GM23338 (cell line): Measurements from ENCODE around the gene CHRNA5. TPM values are rescaled to one million over a fixed set of nuclear protein-coding genes. Genes with fewer than 3 reads are reported as not detected.

Experiments
- ATAC-seq: fragments of 200-7000 bp; cut with Tn5 transposase; 3 replicates; pipeline ENCODE4 v1.9.1; 2020
- DNase-seq: peaks from one replicate; pipeline ENCODE4 v3.0.0-alpha.2; 2015; ENCODE audit warnings: low spot score
- H2AFZ ChIP-seq: fragments of 200-600 bp; sonication (generic); 2 replicates; pipeline ENCODE4 v1.8.0; 2016; ENCODE audit warnings: antibody characterized with exemption, mild to moderate bottlenecking, moderate library complexity
- H3F3A ChIP-seq: fragments of 200-600 bp; sonication (generic); replicated peaks from 2 replicates; pipeline ENCODE4 v1.8.0; 2017; ENCODE audit warnings: antibody characterized with exemption, mixed run types, low read depth
- H3K27ac ChIP-seq: fragments of 200-600 bp; sonication (generic); 2 replicates; pipeline ENCODE4 v1.6.1; 2016; ENCODE audit warnings: low read depth
- H3K27me3 ChIP-seq: fragments of 200-600 bp; sonication (generic); 2 replicates; pipeline ENCODE4 v1.8.0; 2016; ENCODE audit warnings: mild to moderate bottlenecking, mixed run types, moderate library complexity; ENCODE audit not compliant: insufficient read depth
- H3K36me3 ChIP-seq: fragments of 200-600 bp; sonication (generic); 2 replicates; pipeline ENCODE4 v1.8.0; 2016; ENCODE audit warnings: mild to moderate bottlenecking; ENCODE audit not compliant: insufficient read depth
- H3K4me1 ChIP-seq: fragments of 200-600 bp; sonication (generic); 2 replicates; pipeline ENCODE4 v1.8.0; 2016; ENCODE audit warnings: mild to moderate bottlenecking, moderate library complexity; ENCODE audit not compliant: insufficient read depth
- H3K4me2 ChIP-seq: fragments of 200-600 bp; sonication (generic); 2 replicates; pipeline ENCODE4 v1.7.1; 2017; ENCODE audit warnings: mixed run types
- H3K4me3 ChIP-seq: fragments of 200-600 bp; sonication (generic); 2 replicates; pipeline ENCODE4 v1.6.1; 2016; ENCODE audit warnings: mixed run types
- H3K79me2 ChIP-seq: fragments of 200-600 bp; sonication (generic); replicated peaks from 2 replicates; pipeline ENCODE4 v1.8.0; 2017; ENCODE audit warnings: mild to moderate bottlenecking; ENCODE audit not compliant: insufficient read depth
- H3K9me2 ChIP-seq: fragments of 200-600 bp; sonication (generic); 2 replicates; pipeline ENCODE4 v1.8.0; 2017; ENCODE audit not compliant: insufficient read depth
- H4K20me1 ChIP-seq: fragments of 200-600 bp; sonication (generic); replicated peaks from 2 replicates; pipeline ENCODE4 v1.8.0; 2017; ENCODE audit warnings: mild to moderate bottlenecking; ENCODE audit not compliant: insufficient read depth
- H3K27ac Mint-ChIP-seq: 2 replicates; pipeline ENCODE4 v1.8.0; 2020; ENCODE audit warnings: inconsistent platforms, mild to moderate bottlenecking, moderate library complexity, mixed read lengths
- H3K27me3 Mint-ChIP-seq: 3 replicates; pipeline ENCODE4 v1.8.0; 2022; ENCODE audit warnings: low read depth, mild to moderate bottlenecking, moderate library complexity, mixed read lengths, inconsistent platforms; ENCODE audit not compliant: insufficient read depth, poor library complexity
- H3K36me3 Mint-ChIP-seq: 3 replicates; pipeline ENCODE4 v1.8.0; 2021; ENCODE audit warnings: low read depth, mild to moderate bottlenecking, inconsistent platforms, moderate library complexity, mixed read lengths
- H3K4me1 Mint-ChIP-seq: 3 replicates; pipeline ENCODE4 v1.8.0; 2020; ENCODE audit warnings: mild to moderate bottlenecking, inconsistent platforms, mixed read lengths
- H3K4me3 Mint-ChIP-seq: 3 replicates; pipeline ENCODE4 v1.8.0; 2021; ENCODE audit warnings: moderate library complexity, mild to moderate bottlenecking, inconsistent platforms, mixed read lengths
- H3K9me3 Mint-ChIP-seq: 3 replicates; pipeline ENCODE4 v1.8.0; 2020; ENCODE audit warnings: moderate library complexity, mild to moderate bottlenecking, inconsistent platforms, mixed read lengths
- CREB1 ChIP-seq: fragments of 250-450 bp; sonication (Bioruptor Pico); IDR thresholded peaks from 2 replicates; pipeline ENCODE4 v1.5.0; 2020; ENCODE audit warnings: low read depth, mild to moderate bottlenecking, moderate library complexity
- EZH2 ChIP-seq: fragments of 200-600 bp; sonication (generic); IDR thresholded peaks from one replicate; pipeline ENCODE4 v1.8.0; 2017; ENCODE audit warnings: antibody characterized with exemption, mild to moderate bottlenecking, low read depth; ENCODE audit not compliant: unreplicated experiment
- EZH2phosphoT487 ChIP-seq: fragments of 200-600 bp; sonication (generic); IDR thresholded peaks from one replicate; pipeline ENCODE4 v1.8.1; 2018; ENCODE audit warnings: antibody characterized with exemption; ENCODE audit not compliant: unreplicated experiment
- JUNB ChIP-seq: IDR thresholded peaks from one replicate; pipeline ENCODE4 v1.6.1; 2016; ENCODE audit warnings: antibody characterized with exemption; ENCODE audit not compliant: unreplicated experiment
- REST ChIP-seq: IDR thresholded peaks from one replicate; pipeline ENCODE4 v1.6.1; 2018; ENCODE audit warnings: antibody characterized with exemption; ENCODE audit not compliant: unreplicated experiment
- ZNF331 ChIP-seq: fragments of 250-450 bp; sonication (Bioruptor Pico); IDR thresholded peaks from 2 replicates; pipeline ENCODE4 v1.5.0; 2020; ENCODE audit warnings: low read depth, mild to moderate bottlenecking, moderate library complexity
- polyA plus RNA-seq: library from polyadenylated mRNA; unstranded; fragments of >200 nt; fragmentation: Nextera tagmentation; extraction: Ambion mirVana; gene quantifications from 2 replicates; pipeline ENCODE4 v1.2.1, GENCODE V29; 2016
- total RNA-seq: library from RNA; depleted of rRNA; stranded (reverse); fragments of >200 nt; shearing (Covaris generic); gene quantifications from 2 replicates; pipeline ENCODE4 v1.2.3, GENCODE V29; 2014
- TF ChIP-seq, protein P1 (sequence below), 2 experiments: fragments of 200-600 bp in 1 of 2; sonication (generic) in 1 of 2; conservative IDR thresholded peaks; 2 replicates each; pipeline versions ENCODE4 v1.5.1 to v1.6.1; 2016 to 2017; ENCODE audit warnings: antibody characterized with exemption in 2 of 2, low read depth in 2 of 2, mild to moderate bottlenecking in 2 of 2, moderate library complexity in 1 of 2
- TF ChIP-seq, protein P2 (sequence below): fragments of 250-450 bp; sonication (Bioruptor Pico); IDR thresholded peaks from 2 replicates; pipeline ENCODE4 v1.5.0; 2020; ENCODE audit warnings: mild to moderate bottlenecking, moderate library complexity

The CHRNA5 gene
- total and polyA plus RNA-seq, 2 experiments from 2014 or later, result 19.6 to 23.3 TPM

GRCh38 chr15:78637776-78638435, 72.6 kb downstream of the CHRNA5 start:
- Histone ChIP-seq H3K36me3 (no peaks in the 10 kb centered on the region), H3K9me2 (no peaks in the 10 kb centered on the region), H3K27ac (no peak overlapping the region), H4K20me1 (no peaks in the 10 kb centered on the region), H2AFZ (no peak overlapping the region), H3K27me3 (peaks cover 9% of the 10 kb centered on the region), H3K4me1 (peaks cover 12% of the 10 kb centered on the region), H3K79me2 (no peaks in the 10 kb centered on the region), H3F3A (peaks cover 7% of the 10 kb centered on the region; the same call in 1 of the 2 replicates), H3K4me3 (no peak overlapping the region), H3K4me2 (no peak overlapping the region)
- Mint-ChIP-seq H3K9me3 (no peaks in the 10 kb centered on the region), H3K27me3 (peaks cover 15% of the 10 kb centered on the region), H3K4me1 (peaks cover 13% of the 10 kb centered on the region), H3K27ac (no peak overlapping the region), H3K36me3 (peaks cover 5% of the 10 kb centered on the region; the same call in 2 of the 3 replicates), H3K4me3 (no peak overlapping the region)
- ATAC-seq (no peak), DNase-seq (no peak)
- TF ChIP-seq EZH2 (no peak), CREB1 (CRISPR knock-in tag) (no peak), JUNB (no peak), ZNF331 (no peak), EZH2phosphoT487 (no peak)
- TF ChIP-seq, protein P1, sequence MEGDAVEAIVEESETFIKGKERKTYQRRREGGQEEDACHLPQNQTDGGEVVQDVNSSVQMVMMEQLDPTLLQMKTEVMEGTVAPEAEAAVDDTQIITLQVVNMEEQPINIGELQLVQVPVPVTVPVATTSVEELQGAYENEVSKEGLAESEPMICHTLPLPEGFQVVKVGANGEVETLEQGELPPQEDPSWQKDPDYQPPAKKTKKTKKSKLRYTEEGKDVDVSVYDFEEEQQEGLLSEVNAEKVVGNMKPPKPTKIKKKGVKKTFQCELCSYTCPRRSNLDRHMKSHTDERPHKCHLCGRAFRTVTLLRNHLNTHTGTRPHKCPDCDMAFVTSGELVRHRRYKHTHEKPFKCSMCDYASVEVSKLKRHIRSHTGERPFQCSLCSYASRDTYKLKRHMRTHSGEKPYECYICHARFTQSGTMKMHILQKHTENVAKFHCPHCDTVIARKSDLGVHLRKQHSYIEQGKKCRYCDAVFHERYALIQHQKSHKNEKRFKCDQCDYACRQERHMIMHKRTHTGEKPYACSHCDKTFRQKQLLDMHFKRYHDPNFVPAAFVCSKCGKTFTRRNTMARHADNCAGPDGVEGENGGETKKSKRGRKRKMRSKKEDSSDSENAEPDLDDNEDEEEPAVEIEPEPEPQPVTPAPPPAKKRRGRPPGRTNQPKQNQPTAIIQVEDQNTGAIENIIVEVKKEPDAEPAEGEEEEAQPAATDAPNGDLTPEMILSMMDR (conservative IDR thresholded peaks at IDR 0.05; ENCODE audit: low read depth in 2 of 2), result no peak

- Histone ChIP-seq H3K27ac (no peak overlapping the region), H3K4me2 (no peak overlapping the region), H3K36me3 (no peaks in the 10 kb centered on the region), H2AFZ (no peak overlapping the region), H3K27me3 (peaks cover 9% of the 10 kb centered on the region), H3K9me2 (no peaks in the 10 kb centered on the region), H3K4me1 (peaks cover 12% of the 10 kb centered on the region), H3K4me3 (no peak overlapping the region), H3K79me2 (no peaks in the 10 kb centered on the region), H3F3A (peaks cover 7% of the 10 kb centered on the region; the same call in 1 of the 2 replicates), H4K20me1 (no peaks in the 10 kb centered on the region)
- Mint-ChIP-seq H3K4me1 (peaks cover 13% of the 10 kb centered on the region), H3K36me3 (no peaks in the 10 kb centered on the region; the same call in 2 of the 3 replicates), H3K27ac (no peak overlapping the region), H3K4me3 (no peak overlapping the region), H3K27me3 (peaks cover 15% of the 10 kb centered on the region), H3K9me3 (no peaks in the 10 kb centered on the region)
- peak; percentile 96 for DNase-seq
- ATAC-seq, result peak; percentile 55
- TF ChIP-seq REST, result no peak
- no peak for TF ChIP-seq JUNB
- TF ChIP-seq CREB1 (CRISPR knock-in tag), result 0 out of 2 replicates have a peak, but pooled peaks have one; percentile 14
- TF ChIP-seq, protein P2, sequence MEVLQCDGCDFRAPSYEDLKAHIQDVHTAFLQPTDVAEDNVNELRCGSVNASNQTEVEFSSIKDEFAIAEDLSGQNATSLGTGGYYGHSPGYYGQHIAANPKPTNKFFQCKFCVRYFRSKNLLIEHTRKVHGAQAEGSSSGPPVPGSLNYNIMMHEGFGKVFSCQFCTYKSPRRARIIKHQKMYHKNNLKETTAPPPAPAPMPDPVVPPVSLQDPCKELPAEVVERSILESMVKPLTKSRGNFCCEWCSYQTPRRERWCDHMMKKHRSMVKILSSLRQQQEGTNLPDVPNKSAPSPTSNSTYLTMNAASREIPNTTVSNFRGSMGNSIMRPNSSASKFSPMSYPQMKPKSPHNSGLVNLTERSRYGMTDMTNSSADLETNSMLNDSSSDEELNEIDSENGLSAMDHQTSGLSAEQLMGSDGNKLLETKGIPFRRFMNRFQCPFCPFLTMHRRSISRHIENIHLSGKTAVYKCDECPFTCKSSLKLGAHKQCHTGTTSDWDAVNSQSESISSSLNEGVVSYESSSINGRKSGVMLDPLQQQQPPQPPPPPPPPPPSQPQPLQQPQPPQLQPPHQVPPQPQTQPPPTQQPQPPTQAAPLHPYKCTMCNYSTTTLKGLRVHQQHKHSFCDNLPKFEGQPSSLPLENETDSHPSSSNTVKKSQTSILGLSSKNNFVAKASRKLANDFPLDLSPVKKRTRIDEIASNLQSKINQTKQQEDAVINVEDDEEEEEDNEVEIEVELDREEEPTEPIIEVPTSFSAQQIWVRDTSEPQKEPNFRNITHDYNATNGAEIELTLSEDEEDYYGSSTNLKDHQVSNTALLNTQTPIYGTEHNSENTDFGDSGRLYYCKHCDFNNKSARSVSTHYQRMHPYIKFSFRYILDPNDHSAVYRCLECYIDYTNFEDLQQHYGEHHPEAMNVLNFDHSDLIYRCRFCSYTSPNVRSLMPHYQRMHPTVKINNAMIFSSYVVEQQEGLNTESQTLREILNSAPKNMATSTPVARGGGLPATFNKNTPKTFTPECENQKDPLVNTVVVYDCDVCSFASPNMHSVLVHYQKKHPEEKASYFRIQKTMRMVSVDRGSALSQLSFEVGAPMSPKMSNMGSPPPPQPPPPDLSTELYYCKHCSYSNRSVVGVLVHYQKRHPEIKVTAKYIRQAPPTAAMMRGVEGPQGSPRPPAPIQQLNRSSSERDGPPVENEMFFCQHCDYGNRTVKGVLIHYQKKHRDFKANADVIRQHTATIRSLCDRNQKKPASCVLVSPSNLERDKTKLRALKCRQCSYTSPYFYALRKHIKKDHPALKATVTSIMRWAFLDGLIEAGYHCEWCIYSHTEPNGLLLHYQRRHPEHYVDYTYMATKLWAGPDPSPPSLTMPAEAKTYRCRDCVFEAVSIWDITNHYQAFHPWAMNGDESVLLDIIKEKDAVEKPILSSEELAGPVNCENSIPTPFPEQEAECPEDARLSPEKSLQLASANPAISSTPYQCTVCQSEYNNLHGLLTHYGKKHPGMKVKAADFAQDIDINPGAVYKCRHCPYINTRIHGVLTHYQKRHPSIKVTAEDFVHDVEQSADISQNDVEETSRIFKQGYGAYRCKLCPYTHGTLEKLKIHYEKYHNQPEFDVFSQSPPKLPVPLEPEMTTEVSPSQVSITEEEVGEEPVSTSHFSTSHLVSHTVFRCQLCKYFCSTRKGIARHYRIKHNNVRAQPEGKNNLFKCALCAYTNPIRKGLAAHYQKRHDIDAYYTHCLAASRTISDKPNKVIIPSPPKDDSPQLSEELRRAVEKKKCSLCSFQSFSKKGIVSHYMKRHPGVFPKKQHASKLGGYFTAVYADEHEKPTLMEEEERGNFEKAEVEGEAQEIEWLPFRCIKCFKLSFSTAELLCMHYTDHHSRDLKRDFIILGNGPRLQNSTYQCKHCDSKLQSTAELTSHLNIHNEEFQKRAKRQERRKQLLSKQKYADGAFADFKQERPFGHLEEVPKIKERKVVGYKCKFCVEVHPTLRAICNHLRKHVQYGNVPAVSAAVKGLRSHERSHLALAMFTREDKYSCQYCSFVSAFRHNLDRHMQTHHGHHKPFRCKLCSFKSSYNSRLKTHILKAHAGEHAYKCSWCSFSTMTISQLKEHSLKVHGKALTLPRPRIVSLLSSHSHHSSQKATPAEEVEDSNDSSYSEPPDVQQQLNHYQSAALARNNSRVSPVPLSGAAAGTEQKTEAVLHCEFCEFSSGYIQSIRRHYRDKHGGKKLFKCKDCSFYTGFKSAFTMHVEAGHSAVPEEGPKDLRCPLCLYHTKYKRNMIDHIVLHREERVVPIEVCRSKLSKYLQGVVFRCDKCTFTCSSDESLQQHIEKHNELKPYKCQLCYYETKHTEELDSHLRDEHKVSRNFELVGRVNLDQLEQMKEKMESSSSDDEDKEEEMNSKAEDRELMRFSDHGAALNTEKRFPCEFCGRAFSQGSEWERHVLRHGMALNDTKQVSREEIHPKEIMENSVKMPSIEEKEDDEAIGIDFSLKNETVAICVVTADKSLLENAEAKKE, result no peak
Observed at GRCh38 chr15:78638658-78639314, 73.5 kb downstream of the CHRNA5 start.
